SU-DHL-6 (cell line): ENCODE measurements around the gene NRP1.

Experiments used
- H2AFZ ChIP-seq: fragments of 200-600 bp; sonication (generic); 2 replicates; pipeline ENCODE4 v1.6.1; 2014; ENCODE audit warnings: low read depth, mild to moderate bottlenecking, moderate library complexity, mixed read lengths, antibody characterized with exemption, low read length; ENCODE audit not compliant: severe bottlenecking
- H3F3A ChIP-seq: fragments of 200-600 bp; shearing (Covaris generic); 2 replicates; pipeline ENCODE4 v1.6.0; 2016; ENCODE audit warnings: antibody characterized with exemption, mild to moderate bottlenecking; ENCODE audit not compliant: insufficient read depth
- H3K27ac ChIP-seq: fragments of 200-600 bp; sonication (generic); 2 replicates; pipeline ENCODE4 v1.5.1; 2016; ENCODE audit warnings: low read depth, mild to moderate bottlenecking, low read length, moderate library complexity, mixed read lengths
- H3K27me3 ChIP-seq: fragments of 200-600 bp; sonication (generic), shearing (Covaris generic); 2 replicates; pipeline ENCODE4 v1.6.0; 2014; ENCODE audit warnings: mild to moderate bottlenecking, low read length
- H3K36me3 ChIP-seq: fragments of 200-600 bp; sonication (generic); 2 replicates; pipeline ENCODE4 v1.6.1; 2014; ENCODE audit warnings: mild to moderate bottlenecking, low read length, mixed read lengths
- H3K4me2 ChIP-seq: fragments of 300-600, 200-600 bp; shearing (Covaris generic), sonication (generic); 2 replicates; pipeline ENCODE4 v1.6.0; 2014; ENCODE audit warnings: low read length, low read depth, mild to moderate bottlenecking; ENCODE audit not compliant: poor library complexity, severe bottlenecking
- H3K4me3 ChIP-seq: fragments of 200-600 bp; sonication (generic); 2 replicates; pipeline ENCODE4 v1.5.1; 2014; ENCODE audit warnings: antibody characterized with exemption, low read length, mild to moderate bottlenecking, mixed read lengths; ENCODE audit not compliant: insufficient read depth, poor library complexity, severe bottlenecking
- H3K79me2 ChIP-seq: fragments of 200-600 bp; sonication (generic); 2 replicates; pipeline ENCODE4 v1.6.1; 2014; ENCODE audit warnings: mild to moderate bottlenecking, low read length, moderate library complexity; ENCODE audit not compliant: insufficient read depth
- H3K9ac ChIP-seq: fragments of 200-600 bp; sonication (generic); 2 replicates; pipeline ENCODE4 v1.7.0; 2014; ENCODE audit warnings: mild to moderate bottlenecking, low read length
- H3K9me2 ChIP-seq: fragments of 200-600 bp; sonication (generic); replicated peaks from 2 replicates; pipeline ENCODE4 v1.6.1; 2014; ENCODE audit warnings: low read length; ENCODE audit not compliant: insufficient read depth
- H3K9me3 ChIP-seq: fragments of 200-600 bp; sonication (generic); 2 replicates; pipeline ENCODE4 v1.6.1; 2014; ENCODE audit warnings: low read length, mixed read lengths; ENCODE audit not compliant: insufficient read depth
- H4K20me1 ChIP-seq: fragments of 200-600 bp; sonication (generic); 2 replicates; pipeline ENCODE4 v1.6.1; 2014; ENCODE audit warnings: low read depth, mild to moderate bottlenecking, antibody characterized with exemption, low read length, moderate library complexity, mixed read lengths
- EZH2phosphoT487 ChIP-seq: fragments of 200-600 bp; sonication (generic), shearing (Covaris generic); conservative IDR thresholded peaks from 2 replicates; pipeline ENCODE4 v1.6.1; 2018; ENCODE audit warnings: mild to moderate bottlenecking, antibody characterized with exemption, low read length, moderate library complexity, mixed read lengths
- TF ChIP-seq, protein P1 (sequence below): fragments of 200-600 bp; sonication (generic); IDR thresholded peaks from one replicate; pipeline ENCODE4 v1.5.1; 2017; ENCODE audit warnings: antibody characterized with exemption, mild to moderate bottlenecking, low read length, moderate library complexity; ENCODE audit not compliant: insufficient read depth, poor library complexity, severe bottlenecking

Gene NRP1

DNA sequence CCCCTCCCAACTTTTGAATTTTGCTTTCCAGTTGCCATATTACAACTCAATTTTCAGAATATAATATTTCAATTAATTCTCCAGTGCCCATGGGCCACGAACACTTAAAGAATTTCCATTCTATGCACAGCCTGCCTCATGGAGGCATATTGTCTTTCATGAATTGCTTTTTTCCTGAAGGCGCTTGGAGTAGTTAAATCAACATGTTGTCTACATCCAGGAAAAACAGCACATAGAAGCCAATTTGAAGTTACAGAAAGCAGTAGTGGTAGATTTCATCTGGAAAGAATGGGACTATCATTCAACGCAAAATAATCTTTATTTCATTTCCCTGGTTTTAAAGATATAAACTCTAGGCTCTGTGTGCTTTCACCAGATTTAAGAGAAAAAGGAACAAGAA is 106.0 kb downstream of the NRP1 start:
- Histone ChIP-seq H3K27me3 (no peaks in the 10 kb centered on the region), H3K4me3 (no peak overlapping the region), H3K9me3 (no peaks in the 10 kb centered on the region), H2AFZ (no peak overlapping the region), H4K20me1 (no peaks in the 10 kb centered on the region), H3K9me2 (no peaks in the 10 kb centered on the region), H3K4me2 (no peak overlapping the region), H3K36me3 (no peaks in the 10 kb centered on the region), H3F3A (no peaks in the 10 kb centered on the region), H3K9ac (no peak overlapping the region), H3K27ac (no peak overlapping the region), H3K79me2 (no peaks in the 10 kb centered on the region)
- TF ChIP-seq, protein P1, sequence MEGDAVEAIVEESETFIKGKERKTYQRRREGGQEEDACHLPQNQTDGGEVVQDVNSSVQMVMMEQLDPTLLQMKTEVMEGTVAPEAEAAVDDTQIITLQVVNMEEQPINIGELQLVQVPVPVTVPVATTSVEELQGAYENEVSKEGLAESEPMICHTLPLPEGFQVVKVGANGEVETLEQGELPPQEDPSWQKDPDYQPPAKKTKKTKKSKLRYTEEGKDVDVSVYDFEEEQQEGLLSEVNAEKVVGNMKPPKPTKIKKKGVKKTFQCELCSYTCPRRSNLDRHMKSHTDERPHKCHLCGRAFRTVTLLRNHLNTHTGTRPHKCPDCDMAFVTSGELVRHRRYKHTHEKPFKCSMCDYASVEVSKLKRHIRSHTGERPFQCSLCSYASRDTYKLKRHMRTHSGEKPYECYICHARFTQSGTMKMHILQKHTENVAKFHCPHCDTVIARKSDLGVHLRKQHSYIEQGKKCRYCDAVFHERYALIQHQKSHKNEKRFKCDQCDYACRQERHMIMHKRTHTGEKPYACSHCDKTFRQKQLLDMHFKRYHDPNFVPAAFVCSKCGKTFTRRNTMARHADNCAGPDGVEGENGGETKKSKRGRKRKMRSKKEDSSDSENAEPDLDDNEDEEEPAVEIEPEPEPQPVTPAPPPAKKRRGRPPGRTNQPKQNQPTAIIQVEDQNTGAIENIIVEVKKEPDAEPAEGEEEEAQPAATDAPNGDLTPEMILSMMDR = no peak
- no peak for TF ChIP-seq EZH2phosphoT487

DNA sequence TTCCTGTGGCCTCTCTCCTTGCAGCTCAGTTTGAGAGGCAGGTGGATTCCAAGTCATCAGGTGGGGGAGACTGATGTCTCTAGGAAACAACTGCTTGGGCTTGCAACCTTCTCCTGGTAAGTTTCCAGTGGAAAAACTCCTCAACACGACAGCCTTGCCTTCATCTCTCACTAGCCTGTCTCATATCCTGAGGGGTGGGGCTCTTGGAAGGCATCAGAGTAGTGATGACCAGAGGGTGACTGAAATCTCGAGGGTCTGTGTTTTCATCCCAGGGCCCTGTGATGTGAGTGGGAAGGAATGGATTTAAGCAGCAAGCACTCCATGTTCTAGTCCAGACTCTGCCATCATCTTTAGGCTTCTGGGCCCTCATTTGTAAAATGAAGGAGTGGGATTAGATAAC is 107.0 kb downstream of the NRP1 start:
- H4K20me1 ChIP-seq = no peaks in the 10 kb centered on the region
- H3K9me3 ChIP-seq = no peaks in the 10 kb centered on the region
- H3K27ac ChIP-seq = no peak overlapping the region
- no peaks in the 10 kb centered on the region for H3K27me3 ChIP-seq
- H3K9me2 ChIP-seq = no peaks in the 10 kb centered on the region
- no peak overlapping the region for H3K9ac ChIP-seq
- H3K36me3 ChIP-seq = no peaks in the 10 kb centered on the region
- no peak overlapping the region for H2AFZ ChIP-seq
- H3K4me3 ChIP-seq = no peak overlapping the region
- H3F3A ChIP-seq = no peaks in the 10 kb centered on the region
- H3K4me2 ChIP-seq = no peak overlapping the region
- TF ChIP-seq, protein P1 = no peak
- no peak for TF ChIP-seq EZH2phosphoT487
- no peaks in the 10 kb centered on the region for H3K79me2 ChIP-seq

DNA sequence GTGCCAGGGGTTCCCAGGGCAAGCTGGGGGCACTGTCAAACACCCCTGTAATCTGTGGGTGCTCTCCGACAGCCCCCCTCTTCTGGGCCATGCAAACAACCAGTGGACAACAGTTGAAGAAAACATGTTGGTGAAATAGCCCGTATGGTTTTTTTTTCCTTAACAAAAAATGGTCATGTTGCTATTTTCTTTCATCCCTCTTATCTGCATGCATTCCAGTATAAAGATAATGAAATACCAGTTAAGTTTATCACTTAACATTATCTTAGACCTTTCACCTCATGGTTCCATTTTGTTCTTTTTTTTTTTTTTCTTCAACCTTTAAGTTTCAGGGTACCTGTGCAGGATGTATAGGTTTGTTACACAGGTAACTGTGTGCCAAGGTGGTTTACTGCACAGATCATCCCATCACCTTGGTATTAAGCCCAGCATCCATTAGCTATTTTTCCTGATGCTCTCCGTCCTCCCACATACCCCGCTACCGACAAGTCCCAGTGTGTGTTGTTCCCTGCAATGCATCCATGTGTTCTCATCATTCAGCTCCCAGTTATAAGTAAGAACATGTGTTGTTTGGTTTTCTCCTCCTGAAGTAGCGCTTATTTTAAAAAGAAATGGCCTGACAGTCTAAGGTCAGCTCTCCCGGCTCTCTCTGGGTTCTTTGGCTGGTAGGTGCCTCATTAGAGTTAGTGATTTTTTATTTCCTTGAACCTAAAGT is 110.1 kb downstream of the NRP1 start:
- no peak overlapping the region for H3K27ac ChIP-seq
- H4K20me1 ChIP-seq = no peaks in the 10 kb centered on the region
- H3K4me2 ChIP-seq = no peak overlapping the region
- H3K9me3 ChIP-seq = no peaks in the 10 kb centered on the region
- H3K27me3 ChIP-seq = no peaks in the 10 kb centered on the region
- no peaks in the 10 kb centered on the region for H3K9me2 ChIP-seq
- H3K9ac ChIP-seq = no peak overlapping the region
- H3K36me3 ChIP-seq = no peaks in the 10 kb centered on the region
- TF ChIP-seq, protein P1 = no peak
- TF ChIP-seq EZH2phosphoT487 = no peak
- no peaks in the 10 kb centered on the region for H3F3A ChIP-seq
- H2AFZ ChIP-seq = no peak overlapping the region
- H3K79me2 ChIP-seq = no peaks in the 10 kb centered on the region
- no peak overlapping the region for H3K4me3 ChIP-seq
